H1 (cell line): Measurements from ENCODE around the gene CAMTA1. TPM values are rescaled to one million over a fixed set of nuclear protein-coding genes. Genes with fewer than 3 reads are reported as not detected.

Experiments
- CTCF ChIA-PET: fragments of 300-600 bp; sonication (Branson Sonifier 250); formaldehyde crosslinking; loops from one replicate; lab custom pipeline; 2021; ENCODE audit not compliant: partially characterized antibody; lab: Charles Lee
- POLR2A ChIA-PET: fragments of 300-600 bp; sonication (Branson Sonifier 250); formaldehyde crosslinking; loops from one replicate; lab custom pipeline; 2021; ENCODE audit warnings: inconsistent platforms; ENCODE audit not compliant: partially characterized antibody; lab: Charles Lee
- DNase-seq, 2 experiments: peaks; one replicate each; pipeline versions ENCODE4 v3.0.0 to v3.0.0-alpha.2; 2010 to 2022; ENCODE audit warnings: low spot score in 2 of 2, low read depth in 1 of 2, mixed read lengths in 1 of 2
- FAIRE-seq: peaks from 2 replicates; lab custom pipeline; 2011; peaks lifted over from hg19 to GRCh38; lab: Jason Lieb, UNC
- H2AFZ ChIP-seq: 2 replicates; pipeline ENCODE4 v1.8.1; 2012; ENCODE audit warnings: low read length, inconsistent platforms
- H2AK5ac ChIP-seq: 2 replicates; pipeline ENCODE4 v1.6.1; 2013; ENCODE audit warnings: low read depth, low read length
- H2BK120ac ChIP-seq: replicated peaks from 2 replicates; pipeline ENCODE3; 2013; ENCODE audit warnings: low read depth, low read length, inconsistent platforms
- H2BK12ac ChIP-seq: 2 replicates; pipeline ENCODE4 v1.6.1; 2013; ENCODE audit warnings: low read depth, low read length
- H2BK15ac ChIP-seq: 2 replicates; pipeline ENCODE4 v1.6.1; 2013; ENCODE audit warnings: low read length
- H2BK20ac ChIP-seq: 2 replicates; pipeline ENCODE4 v1.6.1; 2013; ENCODE audit warnings: low read length
- H2BK5ac ChIP-seq: 2 replicates; pipeline ENCODE4 v1.6.1; 2013; ENCODE audit warnings: low read depth, low read length
- H3K14ac ChIP-seq: 2 replicates; pipeline ENCODE4 v1.6.1; 2013; ENCODE audit warnings: inconsistent platforms; ENCODE audit not compliant: insufficient read length
- H3K18ac ChIP-seq: 2 replicates; pipeline ENCODE4 v1.6.1; 2013; ENCODE audit warnings: low read length; ENCODE audit errors: extremely low read depth
- H3K23ac ChIP-seq: 2 replicates; pipeline ENCODE4 v1.6.1; 2013; ENCODE audit warnings: inconsistent platforms; ENCODE audit not compliant: insufficient read length
- H3K23me2 ChIP-seq: 2 replicates; pipeline ENCODE4 v1.6.1; 2013; ENCODE audit warnings: low read depth, low read length
- H3K27ac ChIP-seq: 2 replicates; pipeline ENCODE4 v1.6.1; 2011; ENCODE audit warnings: low read depth, low read length, inconsistent platforms
- H3K27me3 ChIP-seq, 4 experiments: replicated peaks in 1 of 4; 1 replicate in 1 of 4; 2 replicates in 3 of 4; pipeline versions ENCODE4 v1.6.1 to v1.8.1; 2011 to 2013; ENCODE audit warnings: low read length in 3 of 4, mild to moderate bottlenecking in 3 of 4, inconsistent platforms in 2 of 4, mixed read lengths in 2 of 4, moderate library complexity in 1 of 4; ENCODE audit not compliant: control insufficient read depth in 3 of 4, insufficient read depth in 3 of 4; ENCODE audit errors: extremely low read depth in 1 of 4
- H3K36me3 ChIP-seq, 4 experiments: 2 replicates each; pipeline versions ENCODE4 v1.6.1 to v1.8.1; 2011 to 2013; ENCODE audit warnings: mild to moderate bottlenecking in 4 of 4, low read length in 3 of 4, moderate library complexity in 2 of 4, control low read depth in 1 of 4, inconsistent platforms in 1 of 4; ENCODE audit not compliant: insufficient read depth in 4 of 4, control insufficient read depth in 2 of 4
- H3K4ac ChIP-seq: replicated peaks from 2 replicates; pipeline ENCODE3; 2013; ENCODE audit warnings: low read length, low read depth, mixed read lengths, inconsistent platforms; ENCODE audit not compliant: insufficient read length
- H3K4me1 ChIP-seq, 4 experiments: replicated peaks in 1 of 4; 1 replicate in 1 of 4; 2 replicates in 3 of 4; pipeline versions ENCODE4 v1.6.1 to v1.8.1; 2011 to 2013; ENCODE audit warnings: low read length in 3 of 4, inconsistent platforms in 2 of 4, mixed read lengths in 1 of 4; ENCODE audit not compliant: insufficient read depth in 4 of 4, control insufficient read depth in 3 of 4
- H3K4me2 ChIP-seq, 2 experiments: 2 replicates each; pipeline versions ENCODE4 v1.6.1 to v1.8.1; 2011 to 2013; ENCODE audit warnings: low read depth in 2 of 2, low read length in 2 of 2, control low read depth in 1 of 2, inconsistent platforms in 1 of 2, mild to moderate bottlenecking in 1 of 2; ENCODE audit not compliant: insufficient read depth in 1 of 2
- H3K4me3 ChIP-seq, 4 experiments: fragments of 200-600, 300-600 bp in 1 of 4; sonication (generic), shearing (Covaris generic), sonication (Bioruptor Twin) in 1 of 4; 2 replicates each; pipeline versions ENCODE4 v1.5.1 to v1.8.1; 2011 to 2016; ENCODE audit warnings: low read length in 4 of 4, low read depth in 3 of 4, control low read depth in 2 of 4, inconsistent platforms in 2 of 4, mild to moderate bottlenecking in 2 of 4, mixed read lengths in 1 of 4, moderate library complexity in 1 of 4; ENCODE audit not compliant: insufficient read depth in 2 of 4; ENCODE audit errors: extremely low read depth in 1 of 4
- H3K56ac ChIP-seq: replicated peaks from 2 replicates; pipeline ENCODE3; 2013; ENCODE audit warnings: low read depth, mild to moderate bottlenecking, mixed read lengths, low read length, inconsistent platforms; ENCODE audit not compliant: insufficient read length
- H3K79me1 ChIP-seq: 2 replicates; pipeline ENCODE4 v1.6.1; 2013; ENCODE audit warnings: low read depth, low read length, control low read depth
- H3K79me2 ChIP-seq, 2 experiments: 2 replicates each; pipeline versions ENCODE4 v1.6.1 to v1.8.1; 2012 to 2013; ENCODE audit warnings: low read length in 2 of 2, mild to moderate bottlenecking in 2 of 2, inconsistent platforms in 1 of 2; ENCODE audit not compliant: insufficient read depth in 2 of 2, control insufficient read depth in 1 of 2
- H3K9ac ChIP-seq, 4 experiments: replicated peaks in 1 of 4; 1 replicate in 1 of 4; 2 replicates in 3 of 4; pipeline versions ENCODE4 v1.6.1 to v1.8.1; 2011 to 2013; ENCODE audit warnings: low read depth in 3 of 4, low read length in 3 of 4, control low read depth in 2 of 4, mild to moderate bottlenecking in 2 of 4, moderate library complexity in 2 of 4, inconsistent platforms in 1 of 4; ENCODE audit errors: extremely low read depth in 1 of 4
- H3K9me3 ChIP-seq, 2 experiments: 2 replicates each; pipeline versions ENCODE4 v1.6.1 to v1.8.1; 2012 to 2013; ENCODE audit warnings: mild to moderate bottlenecking in 2 of 2, moderate library complexity in 2 of 2, control low read depth in 1 of 2, inconsistent platforms in 1 of 2, low read depth in 1 of 2, low read length in 1 of 2, mixed read lengths in 1 of 2; ENCODE audit not compliant: insufficient read depth in 2 of 2
- H4K20me1 ChIP-seq, 2 experiments: replicated peaks in 1 of 2; 2 replicates each; pipeline versions ENCODE3 to v1.8.1; 2011 to 2013; ENCODE audit warnings: inconsistent platforms in 2 of 2, low read length in 2 of 2, mild to moderate bottlenecking in 1 of 2; ENCODE audit not compliant: insufficient read depth in 2 of 2, control insufficient read depth in 1 of 2
- H4K5ac ChIP-seq: 2 replicates; pipeline ENCODE4 v1.6.1; 2013; ENCODE audit warnings: low read length, low read depth, mixed read lengths, inconsistent platforms; ENCODE audit not compliant: insufficient read length
- H4K8ac ChIP-seq: 2 replicates; pipeline ENCODE4 v1.8.0; 2013; ENCODE audit warnings: mild to moderate bottlenecking, moderate library complexity, low read length, inconsistent platforms; ENCODE audit not compliant: insufficient read depth; ENCODE audit errors: extremely low read depth
- H4K91ac ChIP-seq: replicated peaks from 2 replicates; pipeline ENCODE3; 2013; ENCODE audit warnings: low read length, mixed read lengths, inconsistent platforms; ENCODE audit not compliant: insufficient read length
- E2F6 ChIP-seq: IDR thresholded peaks from 2 replicates; pipeline ENCODE4 v1.6.1; 2012; ENCODE audit warnings: inconsistent platforms
- SP1 ChIP-seq: IDR thresholded peaks from 2 replicates; pipeline ENCODE4 v1.6.1; 2011; ENCODE audit warnings: low read depth, low read length
- WGBS, 2 experiments: shearing (Covaris generic) in 1 of 2; methylation state at CpG; one replicate each; pipeline versions ENCODE4 v1.1.6 to v1.1.7; 2013 to 2015; ENCODE audit warnings: low lambda C conversion rate in 2 of 2, mixed read lengths in 2 of 2, inconsistent platforms in 1 of 2, low coverage in 1 of 2, missing lambda C conversion rate in 1 of 2; ENCODE audit not compliant: insufficient replicate concordance in 2 of 2, insufficient coverage in 1 of 2, insufficient read length in 1 of 2; ENCODE audit errors: extremely low coverage in 1 of 2, missing lambda C conversion rate in 1 of 2; 5-methylcytosine and 5-hydroxymethylcytosine counted together
- polyA plus RNA-seq, 7 experiments: library from polyadenylated mRNA; depleted of rRNA in 3 of 7; stranded (reverse) in 5 of 7; unstranded in 2 of 7; fragments of >200 nt in 5 of 7; fragments of 200-250 nt in 2 of 7; gene quantifications; 1 replicate in 5 of 7; 2 replicates in 1 of 7; 4 replicates in 1 of 7; pipeline versions ENCODE4 v1.2.1 to v1.2.3, GENCODE V29; 2011 to 2013; ENCODE audit warnings: missing spikeins in 2 of 7, mixed read lengths in 2 of 7
- total RNA-seq: library from RNA; stranded (reverse); fragmentation: NEBNext Ultra II Directional; extraction: Animal tissue kit (Norgen Biotek cat#: 25700); gene quantifications from 2 replicates; pipeline ENCODE4 v1.2.1, GENCODE V29; 2021

Gene CAMTA1
- total and polyA plus RNA-seq, 2 of the 8 experiments (the other 6 are each of a cell fraction or from before 2014, with no cell fraction given), result 65.0 to 119 TPM

GRCh38 chr1:7695497-7696117 lies 910.4 kb downstream of the CAMTA1 start:
- FAIRE-seq (no peak), DNase-seq (no peak)
- Histone ChIP-seq H3K27ac (no peak overlapping the region), H3K4ac (no peak overlapping the region), H3K79me1 (no peaks in the 10 kb centered on the region), H2BK12ac (no peak overlapping the region), H3K27me3 (no peaks in the 10 kb centered on the region; a peak in 2 of 7 replicates), H3K9ac (no peak overlapping the region), H3K23ac (no peak overlapping the region), H3K18ac (no peak overlapping the region), H2AK5ac (no peak overlapping the region), H3K9me3 (peaks cover 20 to 26% of the 10 kb centered on the region in 2 experiments), H3K4me2 (no peak overlapping the region), H4K8ac (no peak overlapping the region), H3K14ac (no peak overlapping the region), H4K5ac (no peak overlapping the region), H3K23me2 (no peaks in the 10 kb centered on the region), H3K36me3 (no peaks in the 10 kb centered on the region), H4K91ac (no peak overlapping the region), H3K4me1 (no peaks in the 10 kb centered on the region), H3K56ac (no peak overlapping the region), H3K4me3 (no peak overlapping the region), H2BK20ac (no peak overlapping the region), H2BK15ac (no peak overlapping the region), H2BK120ac (no peak overlapping the region), H2AFZ (no peak overlapping the region), H3K79me2 (no peaks in the 10 kb centered on the region), H2BK5ac (no peak overlapping the region), H4K20me1 (peaks cover 0 to 1% of the 10 kb centered on the region in 2 experiments)
- 88% methylated on average over 6 of the region's 6 CpGs; no CpG with 5 or more reads in 1 of the 2 experiments for WGBS, 2 experiments
- TF ChIP-seq E2F6 (no peak), SP1 (no peak)
- ChIA-PET CTCF (interaction anchor here (1.2 to 7.4 kb wide), 6 partner anchors 15 to 57 kb away, joined by 3 to 44 read pairs (median 6); no protein-coding TSS in a partner anchor), POLR2A (interaction anchor here (0.9 to 1.1 kb wide), 3 partner anchors 9 to 22 kb away, joined by 3 read pairs; no protein-coding TSS in a partner anchor)
